Measurements from ENCODE around the gene CYS1.

Gene CYS1

DNA sequence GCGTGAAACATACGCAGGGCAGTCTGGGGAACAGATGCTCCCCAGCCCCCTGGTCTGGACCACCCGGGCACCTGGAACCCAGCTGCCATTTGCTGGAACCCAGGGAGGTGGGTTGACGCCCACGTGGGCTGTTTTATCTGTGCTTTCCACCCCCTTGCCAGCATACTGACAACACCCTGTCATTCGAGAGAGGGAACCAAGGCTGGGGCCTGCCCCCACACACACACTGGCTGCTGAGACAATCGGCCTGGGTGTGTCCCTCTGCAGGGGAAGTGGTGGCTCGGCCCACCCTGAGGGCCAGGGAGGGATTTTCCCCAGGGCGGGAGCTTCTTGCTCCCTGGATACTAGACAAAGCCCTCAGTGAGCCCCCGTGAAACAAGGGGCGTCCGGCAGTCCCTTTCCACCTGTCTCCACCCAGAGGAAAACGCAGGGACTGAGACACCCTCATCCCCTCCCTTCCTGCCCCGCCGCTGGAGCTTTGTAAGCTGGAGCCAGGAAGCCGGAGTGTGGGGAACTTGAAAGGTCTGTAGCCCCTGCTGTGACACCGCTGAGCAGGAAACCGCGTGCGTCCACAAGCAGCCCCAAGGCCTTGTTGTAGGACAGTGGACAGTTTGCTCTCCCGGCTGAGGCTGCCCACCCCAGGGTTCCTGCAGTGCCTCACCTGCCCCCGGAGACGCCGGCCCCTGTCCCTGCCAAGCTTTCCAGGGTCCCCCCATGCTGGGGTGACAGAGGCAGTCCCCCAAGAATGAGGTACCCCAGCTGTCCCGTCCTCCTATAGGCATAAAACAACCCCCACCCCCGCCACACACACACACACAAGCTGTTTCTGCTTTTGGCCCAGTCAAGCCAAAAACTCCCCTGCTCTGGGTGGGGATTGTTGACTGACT lies 51.0 kb downstream of the CYS1 start:
- H3K4me3 ChIP-seq (ENCODE audit: low read depth, low read length), result no peak overlapping the region
- TF ChIP-seq, protein P1, sequence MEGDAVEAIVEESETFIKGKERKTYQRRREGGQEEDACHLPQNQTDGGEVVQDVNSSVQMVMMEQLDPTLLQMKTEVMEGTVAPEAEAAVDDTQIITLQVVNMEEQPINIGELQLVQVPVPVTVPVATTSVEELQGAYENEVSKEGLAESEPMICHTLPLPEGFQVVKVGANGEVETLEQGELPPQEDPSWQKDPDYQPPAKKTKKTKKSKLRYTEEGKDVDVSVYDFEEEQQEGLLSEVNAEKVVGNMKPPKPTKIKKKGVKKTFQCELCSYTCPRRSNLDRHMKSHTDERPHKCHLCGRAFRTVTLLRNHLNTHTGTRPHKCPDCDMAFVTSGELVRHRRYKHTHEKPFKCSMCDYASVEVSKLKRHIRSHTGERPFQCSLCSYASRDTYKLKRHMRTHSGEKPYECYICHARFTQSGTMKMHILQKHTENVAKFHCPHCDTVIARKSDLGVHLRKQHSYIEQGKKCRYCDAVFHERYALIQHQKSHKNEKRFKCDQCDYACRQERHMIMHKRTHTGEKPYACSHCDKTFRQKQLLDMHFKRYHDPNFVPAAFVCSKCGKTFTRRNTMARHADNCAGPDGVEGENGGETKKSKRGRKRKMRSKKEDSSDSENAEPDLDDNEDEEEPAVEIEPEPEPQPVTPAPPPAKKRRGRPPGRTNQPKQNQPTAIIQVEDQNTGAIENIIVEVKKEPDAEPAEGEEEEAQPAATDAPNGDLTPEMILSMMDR (IDR thresholded peaks at IDR 0.05; ENCODE audit: low read depth, low read length, missing control alignments), result no peak
- in situ Hi-C loops (cut with HindIII; ENCODE audit: low sequenced_read_pairs), result no loop called here
- no peak for DNase-seq (ENCODE audit: low read depth)

GRCh38 chr2:10028407-10028987 lies 51.7 kb downstream of the CYS1 start:
- TF ChIP-seq, protein P1 (IDR thresholded peaks at IDR 0.05; ENCODE audit: low read depth, low read length, missing control alignments), result no peak
- DNase-seq (ENCODE audit: low read depth), result no peak
- no peak overlapping the region for H3K4me3 ChIP-seq (ENCODE audit: low read depth, low read length)
- in situ Hi-C loops (cut with HindIII; ENCODE audit: low sequenced_read_pairs), result no loop called here

DNA sequence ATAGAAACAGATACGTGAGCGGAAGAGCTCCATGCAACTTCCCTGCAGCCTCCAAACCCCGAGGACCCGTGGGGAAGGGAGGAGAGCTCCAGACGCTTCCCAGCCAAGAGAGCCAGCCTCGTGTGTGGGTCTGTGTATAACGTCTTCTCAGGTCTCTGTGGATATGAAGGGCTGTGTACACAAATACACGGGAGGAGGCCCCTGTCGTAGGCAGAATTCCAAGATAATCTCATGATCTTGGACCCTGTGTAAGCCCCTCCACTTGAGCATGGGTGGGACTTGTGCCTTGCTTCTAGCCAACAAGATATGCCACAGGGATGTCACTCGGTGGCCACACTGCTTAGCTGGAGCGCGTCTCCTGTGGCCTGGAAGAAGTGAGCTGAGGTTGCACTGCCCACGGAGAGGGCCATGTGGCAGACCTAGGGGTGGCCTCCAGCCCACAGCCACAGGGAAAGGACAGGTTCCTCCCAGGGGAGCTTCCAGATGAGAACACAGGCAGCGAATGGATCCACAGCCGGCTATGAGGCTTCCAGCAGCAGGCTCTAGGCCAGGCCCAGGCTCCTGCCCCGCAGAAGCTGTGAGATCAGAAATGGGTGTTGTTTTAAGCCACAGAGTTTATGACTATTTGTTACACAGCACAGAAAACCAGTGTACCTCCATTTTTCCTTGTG lies 52.4 kb downstream of the CYS1 start:
- TF ChIP-seq, protein P1 (IDR thresholded peaks at IDR 0.05; ENCODE audit: low read depth, low read length, missing control alignments), result no peak
- in situ Hi-C loops (cut with HindIII; ENCODE audit: low sequenced_read_pairs), result no loop called here
- H3K4me3 ChIP-seq (ENCODE audit: low read depth, low read length), result no peak overlapping the region
- DNase-seq (ENCODE audit: low read depth), result no peak

- no peak overlapping the region for H3K4me3 ChIP-seq (ENCODE audit: low read depth, low read length)
- TF ChIP-seq, protein P1 (IDR thresholded peaks at IDR 0.05; ENCODE audit: low read depth, low read length, missing control alignments), result no peak
- in situ Hi-C loops (cut with HindIII; ENCODE audit: low sequenced_read_pairs), result no loop called here
- no peak for DNase-seq (ENCODE audit: low read depth)
Observed at GRCh38 chr2:10026940-10027569, 53.2 kb downstream of the CYS1 start.

DNA sequence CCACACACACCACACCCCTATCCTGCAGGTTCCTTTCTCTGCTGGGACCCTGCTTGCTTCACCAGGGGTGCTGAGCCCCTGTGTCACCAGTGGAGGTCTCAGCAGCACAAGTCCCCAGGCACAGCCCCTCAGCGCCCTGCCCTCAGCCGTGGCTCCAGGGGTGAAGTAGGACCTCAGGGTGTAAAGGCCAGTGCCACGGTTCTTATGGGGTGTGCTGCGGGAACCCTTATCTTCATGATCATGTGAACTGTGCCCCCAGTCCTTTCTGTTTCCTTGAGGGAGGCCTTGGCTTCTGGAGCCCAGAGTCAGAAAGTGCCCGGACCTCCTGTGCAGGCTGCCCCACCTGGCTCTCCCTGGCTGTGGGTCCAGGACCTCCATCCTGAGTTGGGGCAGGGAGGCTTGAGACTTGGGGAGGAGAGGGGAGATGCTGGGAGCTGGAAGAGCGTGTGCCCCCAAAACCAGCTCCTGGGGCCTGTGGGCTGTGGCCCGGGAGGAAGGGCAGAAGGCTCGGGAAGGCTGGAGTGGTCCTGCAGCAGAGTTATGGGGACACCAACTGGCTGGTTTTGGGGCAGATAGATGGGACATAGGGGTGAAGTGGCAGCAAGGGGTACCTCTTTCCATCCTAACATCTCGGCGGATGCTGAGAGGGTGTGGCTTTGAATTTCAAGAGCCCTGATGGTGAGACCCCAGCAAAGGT lies 57.1 kb downstream of the CYS1 start:
- no peak for DNase-seq (ENCODE audit: low read depth)
- H3K4me3 ChIP-seq (ENCODE audit: low read depth, low read length), result no peak overlapping the region
- in situ Hi-C loops (cut with HindIII; ENCODE audit: low sequenced_read_pairs), result no loop called here
- TF ChIP-seq, protein P1 (IDR thresholded peaks at IDR 0.05; ENCODE audit: low read depth, low read length, missing control alignments), result no peak

DNA sequence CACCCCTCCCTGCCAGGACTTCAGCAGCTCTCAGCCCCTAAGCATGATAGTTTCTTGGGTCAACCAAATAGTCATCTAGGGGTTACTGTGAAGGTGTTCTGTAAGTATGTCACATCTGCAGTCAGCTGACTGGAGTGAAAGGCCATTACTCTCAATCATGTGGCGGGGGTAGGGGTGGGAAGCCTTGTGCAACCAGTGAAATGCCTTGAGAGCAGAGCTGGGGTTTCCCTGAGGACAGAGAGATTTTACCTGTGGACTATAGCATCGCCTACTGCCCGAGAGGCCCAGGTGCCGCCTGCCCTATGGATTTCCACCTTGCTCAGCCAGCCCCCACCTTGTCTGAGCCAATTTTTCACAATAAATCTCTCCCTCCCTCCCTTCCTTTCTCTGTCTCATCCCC lies 57.8 kb downstream of the CYS1 start:
- no peak overlapping the region for H3K4me3 ChIP-seq (ENCODE audit: low read depth, low read length)
- in situ Hi-C loops (cut with HindIII; ENCODE audit: low sequenced_read_pairs), result no loop called here
- TF ChIP-seq, protein P1 (IDR thresholded peaks at IDR 0.05; ENCODE audit: low read depth, low read length, missing control alignments), result no peak
- DNase-seq (ENCODE audit: low read depth), result no peak
